Subcutaneous adipose tissue (tissue), 4 donors: ENCODE data around the gene RFX1. TPM values are rescaled to one million over a fixed set of nuclear protein-coding genes. Genes with fewer than 3 reads are reported as not detected.

Experiments used
- total RNA-seq, 4 donors: library from RNA; depleted of rRNA; stranded (reverse); fragments of >200 nt; gene quantifications; one replicate each; pipeline ENCODE4 v1.1.0, GENCODE V29; 2016
- TF ChIP-seq, protein P1 (sequence below): fragments of 450-650 bp; IDR thresholded peaks from one replicate; pipeline ENCODE4 v1.5.1; 2016; ENCODE audit warnings: low read depth, mild to moderate bottlenecking, control low read depth, antibody characterized with exemption, moderate library complexity

Gene RFX1
- total RNA-seq, 4 donors from 2014 or later: 2.2 to 4.1 (median 2.2) TPM

DNA sequence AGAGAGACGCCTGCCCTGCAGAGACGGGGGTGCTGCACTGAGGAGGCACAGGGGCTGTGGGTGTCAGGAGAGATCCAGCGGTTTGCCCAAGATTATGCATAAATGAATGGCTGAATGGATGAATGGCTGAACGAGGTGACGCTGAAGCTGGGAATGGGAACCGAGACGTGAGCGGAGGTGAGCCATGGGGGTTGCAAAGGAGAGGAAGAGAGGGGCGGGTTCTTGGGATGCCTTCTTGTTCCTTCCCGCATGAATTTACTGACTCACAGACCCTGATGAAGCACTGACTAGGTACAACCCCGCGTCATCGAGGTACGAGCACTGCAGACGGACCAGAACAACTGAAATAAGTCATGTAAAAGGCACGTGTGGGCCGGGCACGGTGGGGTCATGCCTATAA, 37.1 kb downstream of the RFX1 start:
- TF ChIP-seq, protein P1, sequence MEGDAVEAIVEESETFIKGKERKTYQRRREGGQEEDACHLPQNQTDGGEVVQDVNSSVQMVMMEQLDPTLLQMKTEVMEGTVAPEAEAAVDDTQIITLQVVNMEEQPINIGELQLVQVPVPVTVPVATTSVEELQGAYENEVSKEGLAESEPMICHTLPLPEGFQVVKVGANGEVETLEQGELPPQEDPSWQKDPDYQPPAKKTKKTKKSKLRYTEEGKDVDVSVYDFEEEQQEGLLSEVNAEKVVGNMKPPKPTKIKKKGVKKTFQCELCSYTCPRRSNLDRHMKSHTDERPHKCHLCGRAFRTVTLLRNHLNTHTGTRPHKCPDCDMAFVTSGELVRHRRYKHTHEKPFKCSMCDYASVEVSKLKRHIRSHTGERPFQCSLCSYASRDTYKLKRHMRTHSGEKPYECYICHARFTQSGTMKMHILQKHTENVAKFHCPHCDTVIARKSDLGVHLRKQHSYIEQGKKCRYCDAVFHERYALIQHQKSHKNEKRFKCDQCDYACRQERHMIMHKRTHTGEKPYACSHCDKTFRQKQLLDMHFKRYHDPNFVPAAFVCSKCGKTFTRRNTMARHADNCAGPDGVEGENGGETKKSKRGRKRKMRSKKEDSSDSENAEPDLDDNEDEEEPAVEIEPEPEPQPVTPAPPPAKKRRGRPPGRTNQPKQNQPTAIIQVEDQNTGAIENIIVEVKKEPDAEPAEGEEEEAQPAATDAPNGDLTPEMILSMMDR: no peak

DNA sequence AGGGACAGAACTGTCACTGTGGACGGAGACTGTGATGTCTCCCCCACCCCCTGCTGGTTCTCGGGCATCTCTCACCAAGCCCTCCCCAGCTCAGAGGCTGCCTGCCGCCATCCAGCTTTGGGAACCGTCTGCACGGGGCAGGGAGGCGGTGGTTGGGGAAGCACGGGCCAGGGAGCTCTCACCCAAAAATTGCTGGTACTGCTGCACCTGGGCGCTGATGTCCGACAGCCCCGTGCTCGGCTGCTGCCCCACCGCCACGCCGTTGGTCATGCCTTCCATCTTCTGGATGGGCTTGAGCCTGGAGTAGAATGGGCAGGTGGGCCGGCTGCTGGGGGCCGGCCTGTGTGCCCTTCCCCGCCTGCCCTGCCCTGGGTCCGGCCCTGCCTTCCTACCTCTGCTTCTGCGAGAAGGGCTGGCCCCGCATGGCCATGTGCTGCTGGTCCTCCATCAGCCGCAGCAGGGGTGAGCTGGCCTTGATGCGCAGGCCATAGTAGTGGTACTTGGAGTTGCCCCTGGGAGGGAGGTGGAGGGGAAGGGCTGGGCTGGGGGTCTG, 37.7 kb downstream of the RFX1 start:
- TF ChIP-seq, protein P1: no peak

DNA sequence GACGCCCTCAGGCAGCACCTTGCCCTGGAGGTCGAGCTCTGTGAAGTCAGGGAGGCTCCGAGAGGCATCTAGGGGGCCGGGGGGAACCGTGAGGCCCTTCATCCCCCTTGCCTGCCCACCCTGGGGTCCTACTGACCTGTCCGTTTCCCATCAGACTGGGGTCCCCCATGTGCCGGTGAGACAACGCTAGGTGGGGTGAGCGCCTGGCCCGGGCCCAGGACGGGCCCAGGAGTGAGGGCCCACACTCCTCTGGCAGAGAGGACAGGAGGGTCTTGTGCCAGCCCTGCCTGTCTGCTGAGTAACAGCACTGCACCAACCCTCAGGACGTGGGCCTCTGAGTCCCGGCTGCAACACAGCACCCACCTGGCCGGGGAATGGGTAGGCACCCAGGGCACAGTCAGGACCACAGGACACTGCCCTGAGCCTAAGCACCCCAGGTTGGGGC, 39.4 kb downstream of the RFX1 start:
- TF ChIP-seq, protein P1: no peak

DNA sequence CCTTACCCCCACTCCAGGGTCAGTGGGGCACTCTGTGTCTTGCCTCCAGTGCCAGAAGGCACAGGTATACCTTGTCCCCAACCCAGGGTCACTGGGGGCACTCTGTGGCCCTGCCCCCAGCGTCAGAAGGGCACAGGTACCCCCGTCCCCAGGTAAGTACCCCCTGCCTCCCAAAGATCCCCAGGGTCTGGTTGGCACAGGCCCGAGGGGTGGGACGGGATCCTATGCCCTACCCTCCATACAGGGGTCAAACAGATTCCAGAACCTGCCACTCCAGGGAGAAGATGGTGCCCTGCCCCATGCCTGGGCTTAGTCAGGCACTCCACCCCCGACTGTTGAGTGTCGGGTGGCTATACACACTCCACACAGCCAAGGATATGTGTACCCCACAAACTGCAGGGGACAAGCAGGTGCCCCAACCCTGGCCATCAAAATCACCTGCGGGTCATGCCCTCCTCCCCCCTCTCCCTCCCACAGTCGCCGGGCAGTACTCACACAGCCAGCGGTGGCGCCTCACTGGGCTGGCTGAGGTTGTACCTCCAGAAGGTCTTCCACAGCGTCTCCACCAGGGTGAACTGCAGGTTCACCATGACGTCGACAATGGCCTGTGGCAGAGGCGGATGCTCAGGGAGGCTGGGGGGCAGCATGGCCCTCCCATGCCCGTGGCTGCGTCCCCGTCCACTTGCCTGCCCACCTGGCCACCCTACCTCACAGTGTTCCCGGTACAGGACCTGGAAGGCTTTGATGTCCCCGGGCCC, 40.0 kb downstream of the RFX1 start:
- TF ChIP-seq, protein P1: no peak

DNA sequence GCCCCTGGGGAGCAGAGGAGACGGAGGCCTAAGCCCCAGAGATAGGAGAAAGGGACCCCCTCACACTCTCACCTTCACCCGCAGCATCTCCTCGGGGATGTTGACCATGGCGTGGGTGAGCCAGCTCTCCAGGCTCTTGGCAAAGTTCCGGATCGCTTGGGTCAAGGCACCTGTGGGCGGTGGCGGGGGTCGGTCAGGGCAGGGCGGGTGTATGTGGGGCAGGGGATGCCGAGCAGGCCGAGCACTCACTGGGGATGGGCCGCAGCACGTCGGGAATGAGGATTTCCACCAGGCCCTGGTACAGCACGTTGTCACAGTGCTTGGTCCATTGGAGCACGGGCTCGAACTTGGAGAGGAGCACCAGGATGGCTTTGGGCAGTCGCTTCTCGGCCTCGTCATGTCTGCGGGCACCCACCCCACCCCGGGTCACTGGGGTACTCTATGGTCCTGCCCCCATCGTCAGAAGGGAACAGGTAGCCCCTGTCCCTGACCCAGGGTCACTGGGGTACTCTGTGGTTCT, 40.7 kb downstream of the RFX1 start:
- TF ChIP-seq, protein P1: no peak

DNA sequence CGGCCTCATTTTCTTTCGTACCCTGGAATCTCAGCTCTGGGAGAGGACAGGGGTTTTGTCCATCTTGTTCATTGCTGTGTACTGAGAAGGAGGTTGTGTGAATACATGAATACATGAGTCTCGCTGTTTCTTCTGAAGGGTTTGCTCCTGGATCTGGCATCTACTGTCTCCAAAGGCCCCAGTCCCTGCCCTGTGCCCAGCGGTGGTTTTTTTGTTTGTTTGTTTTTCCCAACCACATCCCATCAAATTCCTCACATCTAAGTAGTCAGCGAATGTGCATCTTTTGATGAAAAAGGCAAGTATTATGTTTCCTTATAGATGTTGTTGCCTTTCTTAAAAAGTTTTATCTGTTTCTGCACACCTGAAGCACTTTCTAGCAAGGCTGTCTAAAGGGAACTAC, 41.3 kb downstream of the RFX1 start:
- TF ChIP-seq, protein P1: no peak

DNA sequence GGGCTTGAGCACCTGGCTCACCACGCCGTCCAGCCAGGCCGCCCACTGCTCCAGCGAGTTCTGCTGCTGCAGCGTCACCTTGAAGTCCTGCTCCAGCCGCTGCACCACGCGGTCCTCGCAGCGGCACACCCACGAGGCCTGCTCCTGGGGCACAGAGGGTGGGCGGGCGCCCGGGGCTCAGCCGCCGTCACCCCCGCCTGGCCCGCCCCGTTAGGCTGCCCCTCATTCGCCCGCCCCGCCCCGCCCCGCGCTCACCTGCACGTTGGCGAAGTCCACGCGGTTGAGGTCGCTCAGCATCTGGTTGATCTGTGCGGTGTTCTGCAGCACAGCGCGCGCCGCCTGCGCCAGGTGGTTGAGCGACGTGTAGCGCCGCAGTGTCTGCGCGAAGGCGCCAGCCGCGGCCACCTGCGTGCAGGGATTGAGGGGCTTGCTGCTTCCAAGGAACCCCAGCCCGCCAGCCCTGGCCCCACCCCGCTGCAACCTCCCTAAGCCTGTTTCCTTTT, 42.5 kb downstream of the RFX1 start:
- TF ChIP-seq, protein P1: no peak
